ENCODE results near the gene AKR1B15. TPM values are rescaled to one million over a fixed set of nuclear protein-coding genes. Genes with fewer than 3 reads are reported as not detected.
"Not testable (repeated sequence)": the region's sequence is repeated elsewhere in the genome, so short reads cannot be mapped to it uniquely, and the experiment has no call there.

Gene AKR1B15
- total and polyA plus RNA-seq, 9 donors = 0.22 TPM; not detected in 8

DNA sequence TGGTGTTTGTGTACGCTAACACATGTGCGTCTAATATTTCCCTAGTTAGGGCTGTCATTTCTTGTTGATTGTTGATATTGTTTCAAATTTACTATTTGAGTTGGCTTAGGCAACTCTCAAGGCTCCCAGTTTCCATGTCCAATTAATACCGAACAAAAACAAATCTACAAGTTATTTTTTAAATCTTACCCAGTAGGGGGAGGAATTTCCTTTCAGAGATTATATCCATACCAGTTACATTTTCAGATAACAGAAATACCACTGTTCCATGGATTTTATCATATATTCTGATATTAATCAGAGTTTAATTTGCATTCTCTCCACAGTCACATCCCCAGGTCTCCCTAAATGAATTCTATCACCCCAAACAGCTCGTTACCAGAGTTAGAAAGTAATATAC is 28.8 kb upstream of the AKR1B15 start:
- intact Hi-C loops (cut with DNase I) = no loop called here
- Histone ChIP-seq H3K36me3 (no peaks in the 10 kb centered on the region), H3K27me3 (no peaks in the 10 kb centered on the region), H3K4me1 (ENCODE audit: insufficient read depth) (no peaks in the 10 kb centered on the region), H3K9me3 (no peaks in the 10 kb centered on the region), H3K4me3 (no peak overlapping the region), H3K27ac (no peak overlapping the region)
- 74 to 78% (median 77%) methylated on average over 4 of the region's 4 CpGs for WGBS, 3 donors
- DNase-seq = no peak
- TF ChIP-seq POLR2A (IDR thresholded peaks at IDR 0.05) (no peak), EP300 (IDR thresholded peaks at IDR 0.05) (no peak)
- TF ChIP-seq, protein P1, sequence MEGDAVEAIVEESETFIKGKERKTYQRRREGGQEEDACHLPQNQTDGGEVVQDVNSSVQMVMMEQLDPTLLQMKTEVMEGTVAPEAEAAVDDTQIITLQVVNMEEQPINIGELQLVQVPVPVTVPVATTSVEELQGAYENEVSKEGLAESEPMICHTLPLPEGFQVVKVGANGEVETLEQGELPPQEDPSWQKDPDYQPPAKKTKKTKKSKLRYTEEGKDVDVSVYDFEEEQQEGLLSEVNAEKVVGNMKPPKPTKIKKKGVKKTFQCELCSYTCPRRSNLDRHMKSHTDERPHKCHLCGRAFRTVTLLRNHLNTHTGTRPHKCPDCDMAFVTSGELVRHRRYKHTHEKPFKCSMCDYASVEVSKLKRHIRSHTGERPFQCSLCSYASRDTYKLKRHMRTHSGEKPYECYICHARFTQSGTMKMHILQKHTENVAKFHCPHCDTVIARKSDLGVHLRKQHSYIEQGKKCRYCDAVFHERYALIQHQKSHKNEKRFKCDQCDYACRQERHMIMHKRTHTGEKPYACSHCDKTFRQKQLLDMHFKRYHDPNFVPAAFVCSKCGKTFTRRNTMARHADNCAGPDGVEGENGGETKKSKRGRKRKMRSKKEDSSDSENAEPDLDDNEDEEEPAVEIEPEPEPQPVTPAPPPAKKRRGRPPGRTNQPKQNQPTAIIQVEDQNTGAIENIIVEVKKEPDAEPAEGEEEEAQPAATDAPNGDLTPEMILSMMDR (IDR thresholded peaks at IDR 0.05) = no peak

DNA sequence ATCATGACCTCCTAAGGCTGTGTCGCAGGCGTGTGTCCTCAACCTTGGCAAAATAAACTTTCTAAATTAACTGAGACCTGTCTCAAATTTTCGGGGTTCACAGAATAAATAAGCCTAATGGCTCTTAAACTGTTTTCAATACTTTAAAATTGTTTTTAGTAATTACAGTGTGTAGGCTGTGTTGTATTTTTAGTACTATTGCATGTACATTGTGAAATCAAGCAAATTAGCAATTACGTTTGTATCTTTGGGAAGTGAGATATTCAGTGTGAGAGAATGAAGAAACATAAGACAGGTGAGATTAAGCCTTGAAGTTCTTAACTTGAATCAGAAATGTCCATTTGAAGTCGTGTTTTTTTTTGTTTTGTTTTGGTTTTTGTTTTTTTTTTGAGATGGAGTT is 26.3 kb upstream of the AKR1B15 start:
- Histone ChIP-seq H3K4me1 (ENCODE audit: insufficient read depth) (peaks cover 4% of the 10 kb centered on the region), H3K36me3 (no peaks in the 10 kb centered on the region), H3K27ac (no peak overlapping the region), H3K27me3 (no peaks in the 10 kb centered on the region), H3K9me3 (no peaks in the 10 kb centered on the region), H3K4me3 (no peak overlapping the region)
- no peak for TF ChIP-seq EP300 (IDR thresholded peaks at IDR 0.05)
- TF ChIP-seq POLR2A (IDR thresholded peaks at IDR 0.05) = no peak
- TF ChIP-seq, protein P1 (IDR thresholded peaks at IDR 0.05) = no peak
- no peak for DNase-seq
- WGBS, 3 donors = 71 to 81% (median 76%) methylated on average over 5 of the region's 5 CpGs
- intact Hi-C loops (cut with DNase I) = no loop called here

DNA sequence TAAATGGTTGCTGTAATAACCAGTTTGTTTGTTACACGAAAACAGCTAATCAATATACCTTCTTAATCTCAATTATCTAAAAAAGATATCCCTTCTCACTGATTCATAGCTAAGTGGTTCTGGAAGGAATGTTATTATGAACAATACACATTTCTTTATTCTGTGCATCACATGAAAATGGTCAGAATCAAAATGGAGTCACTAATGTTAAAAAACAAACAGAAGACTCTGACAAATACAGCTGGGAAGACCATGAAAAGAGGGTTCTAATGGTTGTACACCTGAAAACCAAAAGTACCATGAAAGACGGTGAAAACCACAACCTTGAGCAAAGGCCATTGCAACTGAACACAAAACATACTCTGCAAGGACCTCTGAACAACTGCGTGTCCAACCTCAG is 23.5 kb upstream of the AKR1B15 start:
- H3K4me3 ChIP-seq; H3K4me1 ChIP-seq (ENCODE audit: insufficient read depth); intact Hi-C loops (cut with DNase I); H3K36me3 ChIP-seq; H3K27me3 ChIP-seq; DNase-seq; H3K27ac ChIP-seq; H3K9me3 ChIP-seq: not testable (repeated sequence)
- 87 to 94% (median 93%) methylated on average over 3 of the region's 3 CpGs for WGBS, 3 donors

DNA sequence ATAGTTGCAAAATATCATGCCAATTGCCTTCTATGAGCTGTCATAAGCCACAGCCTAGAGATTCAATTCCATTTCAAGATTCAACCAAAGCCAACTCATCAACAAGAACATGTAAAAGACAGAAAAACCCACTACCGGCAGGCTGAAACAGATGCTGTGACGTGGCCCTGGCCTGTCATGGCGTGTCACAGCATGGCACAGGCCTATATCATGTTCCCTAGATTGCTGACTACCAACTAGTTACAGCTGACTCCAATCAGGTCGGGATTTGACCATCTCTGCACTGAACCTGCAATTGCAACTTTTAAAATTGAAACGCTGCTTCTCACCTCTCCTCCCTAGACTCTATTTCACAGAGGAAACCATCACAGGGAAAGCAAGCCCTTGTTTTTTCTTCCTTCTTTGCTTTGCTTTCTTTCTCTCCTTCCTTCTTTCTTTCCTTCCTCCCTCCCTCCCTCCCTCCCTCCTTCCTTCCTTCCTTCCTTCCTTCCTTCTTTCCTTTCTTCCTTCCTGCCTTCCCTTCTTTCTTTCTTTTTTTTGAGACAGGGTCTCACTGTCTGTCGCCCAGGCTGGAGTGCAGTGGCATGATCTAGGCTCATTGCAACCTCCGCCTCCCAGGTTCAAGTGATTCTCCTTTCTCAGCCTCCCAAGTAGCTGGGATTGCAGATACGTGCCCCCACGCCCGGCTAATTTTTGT is 22.2 kb upstream of the AKR1B15 start:
- H3K4me1 ChIP-seq (ENCODE audit: insufficient read depth); H3K4me3 ChIP-seq; H3K9me3 ChIP-seq; DNase-seq; H3K27ac ChIP-seq; H3K36me3 ChIP-seq; H3K27me3 ChIP-seq; intact Hi-C loops (cut with DNase I): not testable (repeated sequence)
- WGBS, 3 donors = 77 to 87% (median 79%) methylated on average over 10 of the region's 10 CpGs

DNA sequence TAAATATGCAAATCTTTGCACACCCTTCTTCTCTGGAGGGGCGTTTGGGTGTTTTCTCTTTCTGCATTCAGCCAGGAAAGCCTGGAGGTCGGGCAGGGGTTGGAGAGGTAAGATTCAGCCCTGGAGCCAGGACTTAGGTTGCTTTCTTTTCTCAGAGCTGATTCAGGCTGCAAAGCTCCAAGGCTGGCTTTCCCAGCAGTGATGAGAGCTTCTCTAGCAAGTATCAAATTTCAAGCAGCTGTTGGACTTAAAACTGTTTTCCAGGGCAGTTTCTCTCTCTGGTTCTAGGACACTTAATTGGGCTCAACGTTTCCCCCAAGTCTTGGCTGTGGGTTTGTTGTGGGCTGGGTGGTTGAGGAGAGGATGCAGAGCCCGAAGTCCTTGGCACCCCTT is 20.9 kb upstream of the AKR1B15 start:
- TF ChIP-seq, protein P1 (IDR thresholded peaks at IDR 0.05) = no peak
- no peak for TF ChIP-seq EP300 (IDR thresholded peaks at IDR 0.05)
- H3K9me3 ChIP-seq = no peaks in the 10 kb centered on the region
- H3K4me1 ChIP-seq (ENCODE audit: insufficient read depth) = peaks cover 5% of the 10 kb centered on the region
- DNase-seq = peak in 2 of 5 donors; percentile 19 to 38
- WGBS, 3 donors = 2 to 6% (median 3%) methylated on average over 4 of the region's 4 CpGs
- H3K36me3 ChIP-seq = no peaks in the 10 kb centered on the region
- H3K4me3 ChIP-seq = peak overlapping the region; percentile 9
- intact Hi-C loops (cut with DNase I) = no loop called here
- no peak overlapping the region for H3K27ac ChIP-seq
- no peaks in the 10 kb centered on the region for H3K27me3 ChIP-seq
